AG09309 (cell line): Measurements from ENCODE around the gene DCX.

Source experiments
- DNase-seq: peaks from one replicate; pipeline ENCODE4 v3.0.0-alpha.2; 2010; ENCODE audit warnings: low read depth
- H3K4me3 ChIP-seq: 2 replicates; pipeline ENCODE4 v1.5.1; 2011; ENCODE audit warnings: mild to moderate bottlenecking, low read depth, low read length, moderate library complexity; ENCODE audit not compliant: control insufficient read depth
- TF ChIP-seq, protein P1 (sequence below): IDR thresholded peaks from 2 replicates; pipeline ENCODE4 v1.5.1; 2011; ENCODE audit warnings: mild to moderate bottlenecking, low read depth, low read length, inconsistent platforms; ENCODE audit not compliant: insufficient read depth, control insufficient read depth; ENCODE audit errors: missing control alignments

DCX gene

DNA sequence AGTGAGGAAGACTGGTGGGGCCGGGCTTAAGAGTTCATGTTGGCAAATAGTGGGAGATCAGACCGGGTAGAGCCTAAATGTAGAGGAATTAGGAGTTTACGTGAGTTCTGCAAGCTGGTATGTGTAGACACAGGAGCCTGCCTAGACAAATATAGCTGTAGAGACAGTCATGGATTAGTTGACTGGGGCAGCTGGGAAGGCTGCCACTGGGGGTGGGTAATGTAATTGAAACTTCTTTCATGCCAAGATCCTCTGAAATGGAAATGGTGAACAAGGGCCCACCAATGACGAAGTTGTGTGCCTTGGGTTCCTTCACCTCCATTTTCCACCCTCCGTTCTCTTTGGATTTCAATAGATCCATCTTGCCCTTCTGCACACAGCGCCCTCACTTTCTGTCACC lies 129.9 kb downstream of the DCX start:
- TF ChIP-seq, protein P1, sequence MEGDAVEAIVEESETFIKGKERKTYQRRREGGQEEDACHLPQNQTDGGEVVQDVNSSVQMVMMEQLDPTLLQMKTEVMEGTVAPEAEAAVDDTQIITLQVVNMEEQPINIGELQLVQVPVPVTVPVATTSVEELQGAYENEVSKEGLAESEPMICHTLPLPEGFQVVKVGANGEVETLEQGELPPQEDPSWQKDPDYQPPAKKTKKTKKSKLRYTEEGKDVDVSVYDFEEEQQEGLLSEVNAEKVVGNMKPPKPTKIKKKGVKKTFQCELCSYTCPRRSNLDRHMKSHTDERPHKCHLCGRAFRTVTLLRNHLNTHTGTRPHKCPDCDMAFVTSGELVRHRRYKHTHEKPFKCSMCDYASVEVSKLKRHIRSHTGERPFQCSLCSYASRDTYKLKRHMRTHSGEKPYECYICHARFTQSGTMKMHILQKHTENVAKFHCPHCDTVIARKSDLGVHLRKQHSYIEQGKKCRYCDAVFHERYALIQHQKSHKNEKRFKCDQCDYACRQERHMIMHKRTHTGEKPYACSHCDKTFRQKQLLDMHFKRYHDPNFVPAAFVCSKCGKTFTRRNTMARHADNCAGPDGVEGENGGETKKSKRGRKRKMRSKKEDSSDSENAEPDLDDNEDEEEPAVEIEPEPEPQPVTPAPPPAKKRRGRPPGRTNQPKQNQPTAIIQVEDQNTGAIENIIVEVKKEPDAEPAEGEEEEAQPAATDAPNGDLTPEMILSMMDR, result no peak
- H3K4me3 ChIP-seq, result no peak overlapping the region
- DNase-seq, result no peak

DNA sequence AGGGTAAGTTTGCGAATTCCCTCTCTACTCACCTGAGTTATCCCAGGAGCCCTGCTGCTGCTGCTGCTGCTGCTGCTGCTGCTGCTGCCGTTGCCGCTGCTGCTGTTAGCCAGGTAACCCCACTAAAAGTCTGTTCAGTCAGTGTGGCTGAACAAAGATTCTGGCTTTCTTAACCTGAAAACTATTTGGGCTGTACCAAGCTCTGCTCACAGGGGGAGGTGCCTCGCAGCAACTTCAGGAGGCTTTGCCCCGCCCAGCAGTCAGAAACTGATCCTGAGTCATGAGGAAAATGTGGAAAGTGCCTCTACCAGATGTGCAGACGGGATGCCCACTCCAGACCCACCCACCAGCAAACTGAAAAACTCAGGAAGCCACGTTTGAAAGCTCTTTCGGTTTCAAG lies 141.7 kb downstream of the DCX start, which contains the start of gene CAPN6:
CAPN6 (minus strand) TSS at position 145 of the 400 bp plus-strand sequence. CDS start 6,547 bp downstream, outside the sequence.
- H3K4me3 ChIP-seq, result no peak within 1 kb of the TSS
- DNase-seq, result no peak
- TF ChIP-seq, protein P1, result no peak

DNA sequence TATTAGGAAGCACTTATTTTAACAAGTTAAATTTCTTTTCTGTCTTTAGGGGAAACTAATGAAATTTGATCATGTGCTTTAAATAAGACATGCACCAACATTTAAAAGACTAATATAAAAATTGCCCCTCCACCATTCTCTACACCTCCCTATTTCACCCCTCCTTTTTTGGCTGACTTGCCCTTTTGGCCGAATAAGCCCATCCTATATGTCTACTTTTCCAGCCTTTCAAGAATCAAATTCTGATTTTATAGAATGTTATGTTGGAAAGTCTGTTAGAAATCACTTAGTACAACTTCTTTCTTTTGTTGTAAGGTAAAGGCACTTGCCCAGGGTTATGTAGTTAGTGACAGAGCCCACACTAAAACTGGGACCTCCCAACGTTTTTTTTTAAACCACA lies 143.5 kb downstream of the DCX start:
- H3K4me3 ChIP-seq, result no peak overlapping the region
- no peak for DNase-seq
- TF ChIP-seq, protein P1, result no peak

DNA sequence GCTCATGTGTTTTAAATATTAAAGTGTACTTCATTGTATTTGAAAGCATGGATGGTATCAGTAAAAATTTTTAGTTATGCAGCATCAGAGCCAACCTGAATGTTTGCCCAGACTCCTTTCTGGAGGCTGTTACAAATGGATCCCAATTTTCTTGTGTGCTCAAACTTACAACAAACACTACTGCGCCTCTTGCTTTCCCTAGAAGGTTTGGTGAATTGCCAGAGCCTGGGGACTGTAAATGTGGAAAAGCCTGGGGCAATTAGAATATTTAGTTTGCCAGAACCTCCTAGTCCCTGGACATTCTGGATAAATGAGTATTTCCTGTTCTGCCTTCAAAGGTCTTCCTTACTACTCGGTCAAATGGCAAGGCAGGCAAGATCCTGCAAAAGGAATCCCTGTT lies 146.5 kb downstream of the DCX start:
- DNase-seq, result no peak
- TF ChIP-seq, protein P1, result no peak
- no peak overlapping the region for H3K4me3 ChIP-seq

DNA sequence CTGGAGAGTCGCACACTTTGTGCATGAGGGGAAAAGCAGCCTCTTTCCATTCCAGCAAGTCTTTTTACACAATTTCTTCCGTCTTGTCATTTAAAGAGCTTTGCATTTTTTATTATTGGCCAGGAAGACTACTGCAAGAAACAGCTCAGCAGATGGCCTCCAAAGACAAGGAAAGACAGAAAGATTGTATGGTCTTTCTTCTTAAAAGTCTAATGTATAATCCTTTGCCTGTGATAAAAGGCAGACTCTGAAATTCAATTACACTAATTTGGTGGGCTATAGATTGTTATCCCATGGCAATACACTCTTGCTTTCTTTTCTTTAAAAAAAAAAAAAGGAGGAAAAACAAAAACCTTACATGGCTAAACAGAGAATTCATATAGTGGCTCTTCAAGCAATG lies 147.6 kb downstream of the DCX start:
- no peak overlapping the region for H3K4me3 ChIP-seq
- no peak for DNase-seq
- TF ChIP-seq, protein P1, result no peak

DNA sequence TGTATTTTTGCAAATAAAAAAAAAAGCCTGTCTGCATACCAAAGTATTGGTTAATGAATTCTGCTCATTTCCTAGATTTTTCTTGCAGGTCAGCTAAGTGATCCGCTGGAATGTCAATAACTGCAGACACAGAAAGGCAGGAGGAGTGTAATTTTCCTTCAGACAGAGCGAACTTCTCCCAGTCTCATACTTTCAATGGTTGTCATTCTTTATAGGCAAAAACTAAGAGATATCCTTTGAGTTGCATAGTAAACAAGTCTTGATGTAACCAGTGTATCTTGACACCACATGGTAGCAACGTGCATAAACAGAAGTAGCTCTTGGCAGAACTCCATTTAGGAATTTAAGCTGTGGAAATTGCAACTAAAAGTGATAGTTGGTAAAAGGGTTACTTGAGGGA lies 149.9 kb downstream of the DCX start:
- DNase-seq, result no peak
- TF ChIP-seq, protein P1, result no peak
- H3K4me3 ChIP-seq, result no peak overlapping the region

DNA sequence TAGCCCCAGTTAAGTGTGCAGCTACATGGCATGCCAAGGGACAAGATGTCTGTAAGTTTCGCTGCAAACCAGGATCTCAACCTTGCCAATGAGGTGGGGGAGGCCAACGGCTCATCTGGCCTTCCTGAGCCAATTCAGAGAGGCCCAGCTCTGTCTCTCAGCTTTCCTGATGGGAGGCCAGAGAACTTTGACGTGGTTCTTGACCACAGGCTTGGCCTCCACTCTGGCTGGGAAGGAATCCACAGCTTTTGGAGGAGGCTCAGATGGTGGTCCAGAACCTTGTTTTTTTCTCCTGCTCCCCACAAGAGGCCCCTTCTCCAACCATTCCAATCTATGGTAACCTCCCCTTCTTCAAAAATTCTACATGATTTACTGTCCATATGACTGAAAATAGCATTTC lies 151.5 kb downstream of the DCX start:
- DNase-seq, result no peak
- TF ChIP-seq, protein P1, result no peak
- H3K4me3 ChIP-seq, result no peak overlapping the region
